SK-N-SH (cell line): ENCODE data around the gene RCOR1. TPM values are rescaled to one million over a fixed set of nuclear protein-coding genes. Genes with fewer than 3 reads are reported as not detected.

Source experiments
- CTCF ChIA-PET: fragments of 300-600, 350-600 bp; formaldehyde crosslinking; extraction: SDS; loops from one replicate; lab custom pipeline; 2021; lab: Yijun Ruan, JAX
- POLR2A ChIA-PET: fragments of 350-600 bp; sonication (Branson Sonifier 250); formaldehyde crosslinking; extraction: SDS; loops from one replicate; lab custom pipeline; 2020; ENCODE audit warnings: antibody characterized with exemption, inconsistent platforms; lab: Yijun Ruan, JAX
- DNase-seq: peaks from one replicate; pipeline ENCODE4 v3.0.0; 2012
- H2AFZ ChIP-seq: fragments of 200-600 bp; sonication (generic); 2 replicates; pipeline ENCODE4 v1.8.1; 2016; ENCODE audit warnings: antibody characterized with exemption, mild to moderate bottlenecking, low read depth
- H3F3A ChIP-seq: fragments of 200-600 bp; sonication (generic); replicated peaks from 2 replicates; pipeline ENCODE3; 2016; ENCODE audit warnings: antibody characterized with exemption, mild to moderate bottlenecking; ENCODE audit not compliant: insufficient read depth
- H3K27ac ChIP-seq, 2 experiments: fragments of 200-500 bp in 1 of 2; fragments of 200-600 bp in 1 of 2; sonication (Bioruptor generic) in 1 of 2; sonication (generic), shearing (Covaris generic) in 1 of 2; 2 replicates each; pipeline versions ENCODE4 v1.5.1 to v1.6.1; 2014 to 2016; ENCODE audit warnings: low read depth in 2 of 2, inconsistent platforms in 1 of 2, low read length in 1 of 2, mild to moderate bottlenecking in 1 of 2, mixed read lengths in 1 of 2
- H3K27me3 ChIP-seq: fragments of 200-600 bp; sonication (generic), shearing (Covaris generic); 2 replicates; pipeline ENCODE4 v1.6.1; 2016; ENCODE audit warnings: mixed run types; ENCODE audit not compliant: insufficient read depth
- H3K36me3 ChIP-seq, 2 experiments: fragments of 200-500 bp in 1 of 2; fragments of 200-600 bp in 1 of 2; sonication (Bioruptor generic) in 1 of 2; sonication (generic) in 1 of 2; replicated peaks in 1 of 2; 2 replicates each; pipeline versions ENCODE3 to v1.5.1; 2014 to 2016; ENCODE audit warnings: low read length in 1 of 2, mild to moderate bottlenecking in 1 of 2; ENCODE audit not compliant: insufficient read depth in 2 of 2, control insufficient read depth in 1 of 2
- H3K4me1 ChIP-seq, 2 experiments: fragments of 200-500 bp in 1 of 2; fragments of 200-600 bp in 1 of 2; sonication (Bioruptor generic) in 1 of 2; sonication (generic), shearing (Covaris generic) in 1 of 2; 2 replicates each; pipeline versions ENCODE4 v1.5.1 to v1.6.1; 2014 to 2016; ENCODE audit warnings: low read depth in 1 of 2, low read length in 1 of 2, mixed run types in 1 of 2; ENCODE audit not compliant: insufficient read depth in 2 of 2, control insufficient read depth in 1 of 2
- H3K4me2 ChIP-seq: fragments of 200-600 bp; sonication (generic), shearing (Covaris generic); 2 replicates; pipeline ENCODE4 v1.6.1; 2017; ENCODE audit warnings: mixed run types
- H3K4me3 ChIP-seq, 2 experiments: fragments of 200-500 bp in 1 of 2; fragments of 200-600 bp in 1 of 2; sonication (Bioruptor generic) in 1 of 2; sonication (generic), shearing (Covaris generic) in 1 of 2; 2 replicates each; pipeline versions ENCODE4 v1.5.1 to v1.8.1; 2014 to 2016; ENCODE audit warnings: low read depth in 2 of 2, inconsistent platforms in 1 of 2, low read length in 1 of 2, mild to moderate bottlenecking in 1 of 2, mixed read lengths in 1 of 2, moderate library complexity in 1 of 2
- H3K79me2 ChIP-seq: fragments of 200-600 bp; sonication (generic); 2 replicates; pipeline ENCODE4 v1.8.1; 2017; ENCODE audit warnings: mild to moderate bottlenecking; ENCODE audit not compliant: insufficient read depth
- H3K9ac ChIP-seq: fragments of 200-600 bp; sonication (generic); 2 replicates; pipeline ENCODE4 v1.6.1; 2017; ENCODE audit warnings: mixed run types
- H3K9me2 ChIP-seq: fragments of 200-600 bp; sonication (generic); 2 replicates; pipeline ENCODE4 v1.6.1; 2017; ENCODE audit warnings: mixed run types
- H3K9me3 ChIP-seq: fragments of 200-600 bp; sonication (generic); 2 replicates; pipeline ENCODE4 v1.6.1; 2017; ENCODE audit warnings: mixed run types, mild to moderate bottlenecking, moderate library complexity
- H4K20me1 ChIP-seq: fragments of 200-600 bp; sonication (generic); 2 replicates; pipeline ENCODE4 v1.6.1; 2017; ENCODE audit warnings: mild to moderate bottlenecking, mixed run types; ENCODE audit not compliant: insufficient read depth
- FOSL2 ChIP-seq: IDR thresholded peaks from 2 replicates; pipeline ENCODE4 v1.4.0; 2012; ENCODE audit warnings: low read depth, mild to moderate bottlenecking, moderate library complexity, borderline replicate concordance
- FOXJ3 ChIP-seq: sonication (generic); formaldehyde crosslinking; IDR thresholded peaks from 2 replicates; pipeline ENCODE4 v1.5.1; 2020; ENCODE audit warnings: mild to moderate bottlenecking, missing genetic modification reagents
- GABPA ChIP-seq: IDR thresholded peaks from 2 replicates; pipeline ENCODE4 v1.4.0; 2012; ENCODE audit warnings: low read depth, mild to moderate bottlenecking
- GATA2 ChIP-seq: sonication (generic); formaldehyde crosslinking; IDR thresholded peaks from 2 replicates; pipeline ENCODE4 v1.5.0; 2020; ENCODE audit warnings: mild to moderate bottlenecking, missing genetic modification reagents
- MEF2A ChIP-seq: IDR thresholded peaks from 2 replicates; pipeline ENCODE4 v1.4.0; 2012; ENCODE audit warnings: low read depth, borderline replicate concordance
- MXI1 ChIP-seq: IDR thresholded peaks from 2 replicates; pipeline ENCODE4 v1.6.1; 2012; ENCODE audit warnings: mild to moderate bottlenecking, low read depth, low read length, improper control_type of control experiment
- NFIC ChIP-seq: IDR thresholded peaks from 2 replicates; pipeline ENCODE4 v1.4.0; 2012; ENCODE audit warnings: borderline replicate concordance
- NRF1 ChIP-seq: IDR thresholded peaks from 2 replicates; pipeline ENCODE4 v1.6.1; 2012; ENCODE audit warnings: low read depth, mild to moderate bottlenecking, low read length
- RAD21 ChIP-seq: IDR thresholded peaks from 2 replicates; pipeline ENCODE4 v1.6.1; 2012; ENCODE audit warnings: mild to moderate bottlenecking, low read length
- RCOR1 ChIP-seq: fragments of 150-350 bp; IDR thresholded peaks from 2 replicates; pipeline ENCODE4 v1.6.1; 2017; ENCODE audit warnings: antibody characterized with exemption, low read length
- RFX5 ChIP-seq: IDR thresholded peaks from 2 replicates; pipeline ENCODE4 v1.6.1; 2012; ENCODE audit warnings: mild to moderate bottlenecking, improper control_type of control experiment, low read length
- SIN3A ChIP-seq: IDR thresholded peaks from 2 replicates; pipeline ENCODE4 v1.6.1; 2012; ENCODE audit warnings: low read depth, mild to moderate bottlenecking, low read length, moderate library complexity, borderline replicate concordance
- TAF1 ChIP-seq: IDR thresholded peaks from 2 replicates; pipeline ENCODE4 v1.6.1; 2012; ENCODE audit warnings: low read depth, mild to moderate bottlenecking, low read length, moderate library complexity, borderline replicate concordance
- TCF12 ChIP-seq: IDR thresholded peaks from 2 replicates; pipeline ENCODE4 v1.4.0; 2012
- YY1 ChIP-seq: IDR thresholded peaks from 2 replicates; pipeline ENCODE4 v1.4.0; 2012; ENCODE audit warnings: low read depth, mild to moderate bottlenecking
- WGBS: methylation state at CpG from one replicate; pipeline ENCODE4 v1.1.6; 2017; ENCODE audit warnings: low lambda C conversion rate; 5-methylcytosine and 5-hydroxymethylcytosine counted together
- polyA plus RNA-seq, 3 experiments: library from polyadenylated mRNA; depleted of rRNA; stranded (reverse); fragments of >200 nt; gene quantifications; 2 replicates each; pipeline ENCODE4 v1.2.3, GENCODE V29; 2012
- TF ChIP-seq, protein P1 (sequence below): IDR thresholded peaks from 2 replicates; pipeline ENCODE4; 2012
- TF ChIP-seq, protein P2 (sequence below): fragments of 200-600 bp; sonication (generic); IDR thresholded peaks from 2 replicates; pipeline ENCODE4 v1.6.1; 2017; ENCODE audit warnings: antibody characterized with exemption, mild to moderate bottlenecking, moderate library complexity
- TF ChIP-seq, protein P3 (sequence below): IDR thresholded peaks from 2 replicates; pipeline ENCODE4 v1.4.0; 2012; ENCODE audit warnings: low read depth, borderline replicate concordance
- TF ChIP-seq, protein P4 (sequence below): IDR thresholded peaks from 2 replicates; pipeline ENCODE4 v1.4.0; 2012; ENCODE audit warnings: low read depth, borderline replicate concordance

Gene RCOR1
- polyA plus RNA-seq, 1 of the 3 experiments (the other 2 are of a cell fraction) = 8.5 TPM

DNA sequence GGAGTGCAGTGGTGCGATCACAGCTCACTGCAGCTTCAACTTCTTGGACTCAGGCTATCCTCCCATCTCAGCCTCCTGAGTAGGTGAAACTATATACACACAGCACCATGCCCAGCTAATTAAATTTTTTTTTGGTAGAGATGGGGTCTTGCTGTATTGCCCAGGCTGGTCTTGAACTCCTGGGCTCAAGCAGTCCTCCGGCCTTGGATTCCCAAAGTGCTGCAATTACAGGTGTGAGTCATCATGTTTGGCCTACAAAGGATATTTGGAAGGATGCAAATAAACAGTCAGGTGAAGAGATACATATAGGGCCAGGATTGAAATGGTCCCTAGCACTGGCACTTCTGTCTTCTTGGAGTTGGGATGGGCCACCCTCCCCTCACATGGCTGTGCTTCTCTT lies 23.9 kb downstream of the RCOR1 start:
- 85% methylated on average over 2 of the region's 2 CpGs for WGBS

DNA sequence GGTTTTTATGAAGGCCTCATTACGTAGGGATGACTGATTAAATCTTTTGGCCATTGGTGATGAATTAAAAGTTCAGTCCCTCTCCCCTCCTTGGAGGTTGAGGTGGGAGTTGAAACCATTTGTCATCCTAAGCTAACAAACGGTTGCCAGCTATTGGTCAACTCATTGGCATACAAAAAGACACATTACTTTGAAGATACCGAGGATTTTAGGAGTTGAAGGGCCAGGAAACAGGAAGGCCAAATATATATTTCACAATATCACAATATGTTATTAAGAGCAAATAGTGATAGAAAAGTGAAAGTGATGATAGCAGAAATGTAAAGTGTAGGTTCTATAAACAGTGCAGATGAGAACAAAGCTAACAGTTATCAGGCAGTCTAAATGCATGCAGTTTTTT lies 24.4 kb downstream of the RCOR1 start:
- TF ChIP-seq TAF1 (no peak), SIN3A (no peak), NFIC (no peak)
- TF ChIP-seq, protein P1, sequence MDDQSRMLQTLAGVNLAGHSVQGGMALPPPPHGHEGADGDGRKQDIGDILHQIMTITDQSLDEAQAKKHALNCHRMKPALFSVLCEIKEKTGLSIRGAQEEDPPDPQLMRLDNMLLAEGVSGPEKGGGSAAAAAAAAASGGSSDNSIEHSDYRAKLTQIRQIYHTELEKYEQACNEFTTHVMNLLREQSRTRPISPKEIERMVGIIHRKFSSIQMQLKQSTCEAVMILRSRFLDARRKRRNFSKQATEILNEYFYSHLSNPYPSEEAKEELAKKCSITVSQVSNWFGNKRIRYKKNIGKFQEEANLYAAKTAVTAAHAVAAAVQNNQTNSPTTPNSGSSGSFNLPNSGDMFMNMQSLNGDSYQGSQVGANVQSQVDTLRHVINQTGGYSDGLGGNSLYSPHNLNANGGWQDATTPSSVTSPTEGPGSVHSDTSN = no peak
- TF ChIP-seq, protein P2, sequence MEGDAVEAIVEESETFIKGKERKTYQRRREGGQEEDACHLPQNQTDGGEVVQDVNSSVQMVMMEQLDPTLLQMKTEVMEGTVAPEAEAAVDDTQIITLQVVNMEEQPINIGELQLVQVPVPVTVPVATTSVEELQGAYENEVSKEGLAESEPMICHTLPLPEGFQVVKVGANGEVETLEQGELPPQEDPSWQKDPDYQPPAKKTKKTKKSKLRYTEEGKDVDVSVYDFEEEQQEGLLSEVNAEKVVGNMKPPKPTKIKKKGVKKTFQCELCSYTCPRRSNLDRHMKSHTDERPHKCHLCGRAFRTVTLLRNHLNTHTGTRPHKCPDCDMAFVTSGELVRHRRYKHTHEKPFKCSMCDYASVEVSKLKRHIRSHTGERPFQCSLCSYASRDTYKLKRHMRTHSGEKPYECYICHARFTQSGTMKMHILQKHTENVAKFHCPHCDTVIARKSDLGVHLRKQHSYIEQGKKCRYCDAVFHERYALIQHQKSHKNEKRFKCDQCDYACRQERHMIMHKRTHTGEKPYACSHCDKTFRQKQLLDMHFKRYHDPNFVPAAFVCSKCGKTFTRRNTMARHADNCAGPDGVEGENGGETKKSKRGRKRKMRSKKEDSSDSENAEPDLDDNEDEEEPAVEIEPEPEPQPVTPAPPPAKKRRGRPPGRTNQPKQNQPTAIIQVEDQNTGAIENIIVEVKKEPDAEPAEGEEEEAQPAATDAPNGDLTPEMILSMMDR = no peak

More for the DNA sequence above, 23.9 kb downstream of the RCOR1 start:
- POLR2A ChIA-PET = no interaction called here
- Histone ChIP-seq H3K4me3 (no peak overlapping the region), H3K4me1 (no peaks in the 10 kb centered on the region), H3K79me2 (peaks cover 94% of the 10 kb centered on the region), H3K27ac (no peak overlapping the region), H3K9me3 (no peaks in the 10 kb centered on the region), H3K9me2 (no peaks in the 10 kb centered on the region), H3K27me3 (no peaks in the 10 kb centered on the region), H3K9ac (no peak overlapping the region), H3F3A (peaks cover 9% of the 10 kb centered on the region), H3K36me3 (peaks cover 0 to 11% of the 10 kb centered on the region in 2 experiments), H4K20me1 (peaks cover 43% of the 10 kb centered on the region), H2AFZ (no peak overlapping the region), H3K4me2 (no peak overlapping the region)
- CTCF ChIA-PET = interaction anchor here (1.0 kb wide), 1 partner anchor 489 kb away, joined by 3 read pairs; no protein-coding TSS in a partner anchor
- TF ChIP-seq RCOR1 (no peak), MEF2A (no peak), NRF1 (no peak), YY1 (no peak), GABPA (no peak), MXI1 (no peak), TCF12 (no peak), GATA2 (CRISPR knock-in tag) (no peak), TAF1 (no peak), FOSL2 (no peak), FOXJ3 (no peak), RFX5 (no peak), RAD21 (no peak)
- TF ChIP-seq, protein P3, sequence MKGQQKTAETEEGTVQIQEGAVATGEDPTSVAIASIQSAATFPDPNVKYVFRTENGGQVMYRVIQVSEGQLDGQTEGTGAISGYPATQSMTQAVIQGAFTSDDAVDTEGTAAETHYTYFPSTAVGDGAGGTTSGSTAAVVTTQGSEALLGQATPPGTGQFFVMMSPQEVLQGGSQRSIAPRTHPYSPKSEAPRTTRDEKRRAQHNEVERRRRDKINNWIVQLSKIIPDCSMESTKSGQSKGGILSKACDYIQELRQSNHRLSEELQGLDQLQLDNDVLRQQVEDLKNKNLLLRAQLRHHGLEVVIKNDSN = no peak
- TF ChIP-seq, protein P2 = no peak
- TF ChIP-seq, protein P4, sequence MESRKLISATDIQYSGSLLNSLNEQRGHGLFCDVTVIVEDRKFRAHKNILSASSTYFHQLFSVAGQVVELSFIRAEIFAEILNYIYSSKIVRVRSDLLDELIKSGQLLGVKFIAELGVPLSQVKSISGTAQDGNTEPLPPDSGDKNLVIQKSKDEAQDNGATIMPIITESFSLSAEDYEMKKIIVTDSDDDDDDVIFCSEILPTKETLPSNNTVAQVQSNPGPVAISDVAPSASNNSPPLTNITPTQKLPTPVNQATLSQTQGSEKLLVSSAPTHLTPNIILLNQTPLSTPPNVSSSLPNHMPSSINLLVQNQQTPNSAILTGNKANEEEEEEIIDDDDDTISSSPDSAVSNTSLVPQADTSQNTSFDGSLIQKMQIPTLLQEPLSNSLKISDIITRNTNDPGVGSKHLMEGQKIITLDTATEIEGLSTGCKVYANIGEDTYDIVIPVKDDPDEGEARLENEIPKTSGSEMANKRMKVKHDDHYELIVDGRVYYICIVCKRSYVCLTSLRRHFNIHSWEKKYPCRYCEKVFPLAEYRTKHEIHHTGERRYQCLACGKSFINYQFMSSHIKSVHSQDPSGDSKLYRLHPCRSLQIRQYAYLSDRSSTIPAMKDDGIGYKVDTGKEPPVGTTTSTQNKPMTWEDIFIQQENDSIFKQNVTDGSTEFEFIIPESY = no peak
- DNase-seq = no peak

More for the DNA sequence above, 24.4 kb downstream of the RCOR1 start:
- ChIA-PET POLR2A (no interaction called here), CTCF (interaction anchor here (0.8 to 1.2 kb wide), 4 partner anchors 13 to 488 kb away, joined by 3 to 4 read pairs (median 3); no protein-coding TSS in a partner anchor)
- H3K36me3 ChIP-seq = peaks cover 0 to 6% of the 10 kb centered on the region in 2 experiments
- WGBS = 82% methylated on average over 3 of the region's 3 CpGs
- no peak overlapping the region for H3K4me3 ChIP-seq
- H3K4me2 ChIP-seq = no peak overlapping the region
- H3K9ac ChIP-seq = no peak overlapping the region
- H3K79me2 ChIP-seq = peaks cover 94% of the 10 kb centered on the region
- no peak for DNase-seq
- H3K27ac ChIP-seq = no peak overlapping the region
- no peaks in the 10 kb centered on the region for H3K4me1 ChIP-seq
- no peaks in the 10 kb centered on the region for H3K9me3 ChIP-seq
- no peak overlapping the region for H2AFZ ChIP-seq
- H4K20me1 ChIP-seq = peaks cover 43% of the 10 kb centered on the region
- H3K27me3 ChIP-seq = no peaks in the 10 kb centered on the region
- H3K9me2 ChIP-seq = no peaks in the 10 kb centered on the region
- peaks cover 12% of the 10 kb centered on the region for H3F3A ChIP-seq
